OCI-LY7 (cell line): ENCODE measurements around the gene NOM1. TPM values are rescaled to one million over a fixed set of nuclear protein-coding genes. Genes with fewer than 3 reads are reported as not detected.

Source experiments
- BruUV-seq: library from RNA; stranded (reverse); fragments of 400-500 nt; replicated peaks from 2 replicates; lab custom pipeline; 2021; lab: Mats Ljungman, UMichigan
- CTCF ChIA-PET: fragments of 300-600 bp; sonication (Branson Sonifier 250); formaldehyde crosslinking; loops from one replicate; lab custom pipeline; 2022; ENCODE audit warnings: antibody characterized with exemption; ENCODE audit not compliant: unreplicated experiment; lab: Charles Lee
- POLR2A ChIA-PET: fragments of 300-600 bp; sonication (Branson Sonifier 250); formaldehyde crosslinking; loops from one replicate; lab custom pipeline; 2022; ENCODE audit warnings: antibody characterized with exemption; lab: Charles Lee
- DNase-seq: peaks from one replicate; pipeline ENCODE4 v3.0.0-alpha.2; 2015; ENCODE audit warnings: low spot score
- H2AFZ ChIP-seq: fragments of 200-600 bp; sonication (generic), shearing (Covaris generic); 2 replicates; pipeline ENCODE4 v1.6.1; 2014; ENCODE audit warnings: mild to moderate bottlenecking, antibody characterized with exemption, low read length, moderate library complexity
- H3K27ac ChIP-seq: fragments of 200-600 bp; sonication (generic); 2 replicates; pipeline ENCODE4 v1.5.1; 2014; ENCODE audit warnings: mixed run types, low read depth, mild to moderate bottlenecking, moderate library complexity, low read length, inconsistent platforms; ENCODE audit not compliant: poor library complexity, severe bottlenecking
- H3K36me3 ChIP-seq: fragments of 200-600 bp; sonication (generic); 2 replicates; pipeline ENCODE4 v1.6.1; 2014; ENCODE audit warnings: mild to moderate bottlenecking, antibody characterized with exemption, low read length, moderate library complexity, mixed read lengths; ENCODE audit not compliant: insufficient read depth
- H3K4me1 ChIP-seq: fragments of 200-600 bp; sonication (generic); 2 replicates; pipeline ENCODE4 v1.5.1; 2014; ENCODE audit warnings: mild to moderate bottlenecking, low read length; ENCODE audit not compliant: insufficient read depth, poor library complexity, severe bottlenecking
- H3K4me2 ChIP-seq: fragments of 200-600 bp; sonication (generic); 2 replicates; pipeline ENCODE4 v1.6.1; 2014; ENCODE audit warnings: mild to moderate bottlenecking, low read length
- H3K4me3 ChIP-seq: fragments of 200-600 bp; sonication (generic); 2 replicates; pipeline ENCODE4 v1.5.1; 2014; ENCODE audit warnings: mild to moderate bottlenecking, low read depth, low read length; ENCODE audit not compliant: poor library complexity, severe bottlenecking
- H3K79me2 ChIP-seq: fragments of 200-600 bp; sonication (generic); 2 replicates; pipeline ENCODE4 v1.6.1; 2016; ENCODE audit warnings: low read depth, mild to moderate bottlenecking, low read length, moderate library complexity, mixed read lengths; ENCODE audit not compliant: insufficient read depth
- H3K9me2 ChIP-seq: fragments of 200-600 bp; sonication (generic); 2 replicates; pipeline ENCODE4 v1.6.1; 2016; ENCODE audit warnings: mild to moderate bottlenecking, low read length, mixed read lengths; ENCODE audit not compliant: insufficient read depth
- H3K9me3 ChIP-seq: fragments of 200-600 bp; sonication (generic); 2 replicates; pipeline ENCODE4 v1.6.1; 2014; ENCODE audit warnings: mild to moderate bottlenecking, mixed run types, low read length, mixed read lengths
- H4K20me1 ChIP-seq: fragments of 200-600 bp; sonication (generic); 2 replicates; pipeline ENCODE4 v1.6.1; 2014; ENCODE audit warnings: mild to moderate bottlenecking, antibody characterized with exemption, low read length, moderate library complexity, mixed read lengths; ENCODE audit not compliant: insufficient read depth
- CTCF ChIP-seq: fragments of 200-600 bp; sonication (generic); conservative IDR thresholded peaks from 2 replicates; pipeline ENCODE4 v1.5.1; 2014; ENCODE audit warnings: mild to moderate bottlenecking, antibody characterized with exemption, low read length, moderate library complexity, mixed read lengths
- EZH2phosphoT487 ChIP-seq: fragments of 200-600 bp; sonication (generic); IDR thresholded peaks from 2 replicates; pipeline ENCODE4 v1.6.1; 2018; ENCODE audit warnings: low read depth, borderline replicate concordance, mild to moderate bottlenecking, mixed run types, antibody characterized with exemption, low read length, moderate library complexity, mixed read lengths
- intact Hi-C: fragments of 100-400 bp; cut with micrococcal nuclease; formaldehyde crosslinking; loops from one replicate; pipeline ENCODE4 v1.10.0; 2022; ENCODE audit not compliant: unreplicated experiment
- total RNA-seq, 2 experiments: library from RNA; depleted of rRNA in 1 of 2; stranded (reverse); fragments of >200 nt in 1 of 2; shearing (Covaris generic) in 1 of 2; gene quantifications; 2 replicates each; pipeline ENCODE4 v1.2.3, GENCODE V29; 2014 to 2022

NOM1 gene
- total RNA-seq, 2 experiments from 2014 or later: 40.2 to 59.9 TPM

DNA sequence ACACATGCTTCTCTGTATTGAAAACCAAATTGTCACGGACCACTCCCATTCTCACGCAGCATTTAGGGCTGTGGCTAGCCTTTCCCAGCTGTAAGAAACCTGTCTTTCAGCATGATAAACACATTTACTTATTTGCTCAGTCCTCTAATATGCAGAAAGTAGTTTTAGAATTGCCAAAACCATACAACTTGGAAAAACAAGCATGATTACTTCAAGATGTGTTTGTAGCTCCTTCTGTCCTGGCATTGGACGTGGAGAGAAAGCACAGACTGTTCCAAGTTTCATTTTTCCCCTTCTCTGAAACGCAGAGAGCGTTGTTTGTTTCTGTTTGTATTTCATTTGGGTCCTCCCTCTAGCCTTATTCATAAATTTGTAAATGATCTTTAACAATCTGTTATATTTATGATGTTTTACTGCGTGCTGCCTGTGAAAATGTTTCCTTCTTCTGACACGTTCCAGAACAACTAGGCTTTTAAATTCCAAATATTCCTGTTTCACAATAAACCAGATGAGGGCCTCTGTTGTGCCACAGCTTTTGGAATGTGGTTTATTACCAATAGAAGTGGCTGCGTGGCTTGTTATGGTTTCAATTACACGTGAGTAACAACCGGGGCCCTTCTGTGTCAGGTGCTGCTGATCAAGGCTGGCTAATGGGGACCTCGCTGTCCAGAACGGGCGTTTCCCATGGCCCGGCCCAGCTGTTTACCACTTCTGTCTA, 34.8 kb downstream of the NOM1 start:
- ChIA-PET POLR2A (no interaction called here), CTCF (no interaction called here)
- no peak overlapping the region for H3K4me3 ChIP-seq
- no peak overlapping the region for H3K4me2 ChIP-seq
- H3K9me2 ChIP-seq: no peaks in the 10 kb centered on the region
- no peak overlapping the region for H3K27ac ChIP-seq
- no peaks in the 10 kb centered on the region for H3K79me2 ChIP-seq
- no peak overlapping the region for H2AFZ ChIP-seq
- peaks cover 17% of the 10 kb centered on the region for H3K36me3 ChIP-seq
- no peak for DNase-seq
- H3K9me3 ChIP-seq: 0 out of 2 replicates have a peak, but pooled peaks cover 4% of the 10 kb centered on the region
- TF ChIP-seq EZH2phosphoT487: no peak
- TF ChIP-seq CTCF: no peak
- no peaks in the 10 kb centered on the region for H4K20me1 ChIP-seq
- no TSS peak for BruUV-seq
- no peaks in the 10 kb centered on the region for H3K4me1 ChIP-seq
- intact Hi-C loops: no loop called here

DNA sequence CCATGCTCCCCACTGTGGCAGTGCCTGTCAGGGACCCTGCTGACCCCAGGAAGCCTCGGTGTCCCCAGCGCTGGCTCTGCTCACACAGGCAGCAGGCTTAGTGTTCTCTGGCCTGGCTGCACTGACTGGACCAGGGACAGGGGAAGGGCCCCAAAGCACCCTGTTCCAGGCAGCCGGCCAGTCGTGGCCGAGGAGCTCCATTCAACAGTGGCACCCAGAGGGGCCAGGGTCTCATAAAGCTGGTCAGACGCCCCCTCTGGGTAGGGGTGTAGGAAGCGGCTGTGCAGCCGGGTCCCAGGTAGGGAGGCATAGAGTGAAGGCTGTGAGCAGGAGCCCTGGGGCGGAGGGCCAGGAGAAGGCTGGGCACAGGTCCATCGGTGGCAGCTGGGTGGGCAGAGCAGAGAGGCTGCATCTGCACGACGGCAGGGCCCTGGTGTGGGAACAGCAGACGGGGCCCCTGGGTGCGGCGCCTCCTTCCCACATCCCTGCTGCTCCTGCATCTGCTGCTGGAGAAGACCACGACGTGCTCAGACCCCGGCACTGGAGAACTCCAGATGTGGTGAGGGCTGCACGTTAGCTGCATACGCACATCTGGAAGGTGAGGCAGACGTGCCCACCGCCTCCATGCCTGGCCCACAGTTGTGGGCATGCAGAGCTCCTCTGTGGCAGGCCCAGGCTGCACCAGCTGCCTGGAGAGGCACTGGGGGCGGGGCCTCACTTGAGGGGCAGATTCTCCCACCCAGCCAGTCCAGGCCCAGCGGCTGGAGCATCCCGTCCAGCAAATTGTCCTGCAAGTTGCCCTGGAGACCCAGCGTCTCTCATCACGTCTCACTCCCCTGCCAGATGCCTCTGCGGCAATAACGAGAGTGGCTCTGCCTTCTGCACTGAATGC, 35.8 kb downstream of the NOM1 start:
- Histone ChIP-seq H3K9me2 (no peaks in the 10 kb centered on the region), H2AFZ (no peak overlapping the region), H3K79me2 (no peaks in the 10 kb centered on the region), H3K4me3 (no peak overlapping the region), H3K9me3 (no peaks in the 10 kb centered on the region), H3K4me2 (no peak overlapping the region), H3K27ac (no peak overlapping the region), H4K20me1 (no peaks in the 10 kb centered on the region), H3K4me1 (no peaks in the 10 kb centered on the region), H3K36me3 (peaks cover 11% of the 10 kb centered on the region; the same call in 1 of the 2 replicates)
- intact Hi-C loops: no loop called here
- CTCF ChIA-PET: interaction anchor here (0.6 kb wide), 1 partner anchor 221 kb away, joined by 4 read pairs; no protein-coding TSS in a partner anchor
- POLR2A ChIA-PET: no interaction called here
- no peak for DNase-seq
- TF ChIP-seq CTCF (no peak), EZH2phosphoT487 (no peak)
- no TSS peak for BruUV-seq
